Endothelial cell of umbilical vein (primary cell): ENCODE results near the gene PASD1.

Source experiments
- CTCF ChIP-seq, 2 donors: IDR thresholded peaks; 1 replicate in 1 of 2; 2 replicates in 1 of 2; pipeline ENCODE4 v1.5.1; 2011; ENCODE audit warnings: low read length in 2 of 2, mild to moderate bottlenecking in 2 of 2, moderate library complexity in 2 of 2, control low read depth in 1 of 2, inconsistent platforms in 1 of 2, low read depth in 1 of 2; ENCODE audit not compliant: insufficient read depth in 1 of 2; ENCODE audit errors: extremely low read depth in 1 of 2
- POLR2A ChIP-seq: IDR thresholded peaks from 2 replicates; pipeline ENCODE4 v1.6.1; 2012; ENCODE audit warnings: low read depth, mild to moderate bottlenecking, control low read depth, low read length

GRCh38 chrX:151609222-151609621, 45.7 kb downstream of the PASD1 start:
- TF ChIP-seq POLR2A, result no peak
- no peak for TF ChIP-seq CTCF (IDR thresholded peaks at IDR 0.05; ENCODE audit: extremely low read depth in 1 of 2, insufficient read depth in 1 of 2, low read depth in 1 of 2, low read length in 2 of 2)
